Natural killer cell treated with Interleukin-12 subunit alpha and Interleukin-12 subunit beta and Interleukin-15 and Interleukin-18, amount 100 ng/mL, for 72 hours (primary cell): ENCODE data around the gene HID1. TPM values are rescaled to one million over a fixed set of nuclear protein-coding genes. Genes with fewer than 3 reads are reported as not detected.
"Not testable (repeated sequence)": the region's sequence is repeated elsewhere in the genome, so short reads cannot be mapped to it uniquely, and the experiment has no call there.

ENCODE experiments used
- ATAC-seq, 2 donors: fragments of 150-1000 bp; cut with Tn5 transposase in 1 of 2; sonication (Bioruptor Pico), chemical (Tn5 transposase) in 1 of 2; 2 replicates each; pipeline ENCODE4 v1.10.0; 2021
- DNase-seq: peaks from one replicate; pipeline ENCODE4 v3.0.0; 2022; ENCODE audit warnings: low spot score
- H3K27ac Mint-ChIP-seq, 2 donors: 1 replicate in 1 of 2; 2 replicates in 1 of 2; pipeline ENCODE4 v1.8.0; 2022; ENCODE audit warnings: mixed read lengths in 2 of 2, mild to moderate bottlenecking in 1 of 2, moderate library complexity in 1 of 2
- H3K27me3 Mint-ChIP-seq, 2 donors: 1 replicate in 1 of 2; 2 replicates in 1 of 2; pipeline ENCODE4 v1.8.0; 2022; ENCODE audit warnings: mixed read lengths in 2 of 2
- H3K36me3 Mint-ChIP-seq: one replicate; pipeline ENCODE4 v1.8.0; 2022; ENCODE audit warnings: mixed read lengths
- H3K4me1 Mint-ChIP-seq, 2 donors: 1 replicate in 1 of 2; 2 replicates in 1 of 2; pipeline ENCODE4 v1.8.0; 2022; ENCODE audit warnings: low read depth in 2 of 2, mixed read lengths in 2 of 2, mild to moderate bottlenecking in 1 of 2
- H3K4me3 Mint-ChIP-seq: one replicate; pipeline ENCODE4 v1.8.0; 2022; ENCODE audit warnings: mixed read lengths
- H3K9me3 Mint-ChIP-seq: 2 replicates; pipeline ENCODE4 v1.8.0; 2022; ENCODE audit warnings: mixed read lengths
- total RNA-seq, 2 donors: library from RNA; stranded (reverse); gene quantifications; one replicate each; pipeline ENCODE4 v1.2.3, GENCODE V29; 2022

HID1 gene
- total RNA-seq, 2 donors from 2014 or later, result 0.47 to 0.83 TPM

GRCh38 chr17:74987418-74987908 is 14.9 kb upstream of the HID1 start, which contains the start of gene CDR2L:
TSS of gene CDR2L (plus strand) at chr17:74987632. CDS start at chr17:74988044, 412 bp downstream.
- peak; percentile 98 for ATAC-seq
- peak within 1 kb of the TSS; percentile 87 for H3K4me3 Mint-ChIP-seq
- no peaks in the 10 kb centered on the region for H3K36me3 Mint-ChIP-seq
- H3K4me1 Mint-ChIP-seq, result peaks cover 4 to 8% of the 10 kb centered on the region in 2 donors
- DNase-seq, result peak; percentile 94
- H3K9me3 Mint-ChIP-seq, result no peaks in the 10 kb centered on the region
- H3K27ac Mint-ChIP-seq, result no peak within 1 kb of the TSS
- H3K27me3 Mint-ChIP-seq, result peaks cover 10 to 13% of the 10 kb centered on the region in 2 donors

- Mint-ChIP-seq H3K27me3 (peaks cover 7 to 11% of the 10 kb centered on the region in 2 donors), H3K36me3 (no peaks in the 10 kb centered on the region), H3K4me1 (peaks cover 9 to 15% of the 10 kb centered on the region in 2 donors), H3K4me3 (no peak overlapping the region), H3K9me3 (no peaks in the 10 kb centered on the region), H3K27ac (no peak overlapping the region)
- ATAC-seq (no peak), DNase-seq (no peak)
Measured at GRCh38 chr17:74986206-74986576, 13.6 kb upstream of the HID1 start.

DNA sequence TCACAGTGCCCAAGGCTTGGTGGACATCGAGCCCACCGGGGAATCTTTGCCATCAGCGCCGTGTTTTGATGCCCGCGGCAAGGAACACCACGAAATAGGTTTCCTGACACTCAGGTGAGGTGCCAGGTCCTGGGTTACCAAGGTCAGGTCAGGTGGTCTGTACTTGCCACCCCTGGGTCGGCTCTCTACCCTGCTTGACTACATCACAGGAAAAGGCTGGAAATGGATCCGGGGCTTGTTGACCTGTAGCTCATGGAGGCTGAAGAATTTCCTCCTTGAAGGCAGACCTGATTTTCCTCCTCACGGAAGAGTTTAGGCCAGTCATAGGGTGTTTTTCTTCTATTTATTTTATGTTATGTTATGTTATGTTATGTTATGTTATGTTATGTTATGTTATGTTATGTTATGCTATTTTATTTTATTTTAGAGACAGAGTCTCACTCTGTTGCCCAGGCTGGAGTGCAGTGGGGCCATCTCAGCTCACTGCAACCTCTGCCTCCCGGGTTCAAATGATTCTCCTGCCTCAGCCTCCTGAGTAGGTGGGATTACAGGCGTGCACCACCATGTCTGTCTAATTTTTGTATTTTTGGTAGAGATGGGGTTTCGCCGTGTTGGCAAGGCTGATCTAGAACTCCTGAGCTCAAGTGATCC is 10.2 kb upstream of the HID1 start:
- not testable (repeated sequence) for H3K9me3 Mint-ChIP-seq

GRCh38 chr17:74981979-74982662 is 9.6 kb upstream of the HID1 start:
- peaks cover 0 to 11% of the 10 kb centered on the region in 2 donors for H3K27me3 Mint-ChIP-seq

More for the DNA sequence above, 10.2 kb upstream of the HID1 start:
- Mint-ChIP-seq H3K27me3 (peaks cover 0 to 12% of the 10 kb centered on the region in 2 donors), H3K4me3 (peak overlapping the region; percentile 10), H3K4me1 (peaks cover 13 to 15% of the 10 kb centered on the region in 2 donors)
- ATAC-seq, H3K27ac Mint-ChIP-seq, DNase-seq, H3K36me3 Mint-ChIP-seq: not testable (repeated sequence)

GRCh38 chr17:74981318-74981978 is 8.9 kb upstream of the HID1 start:
- Mint-ChIP-seq H3K4me3 (peak overlapping the region; percentile 85), H3K27me3 (peaks cover 0 to 13% of the 10 kb centered on the region in 2 donors), H3K9me3 (no peaks in the 10 kb centered on the region), H3K27ac (peak overlapping the region; percentile 39 to 55), H3K4me1 (peaks cover 7 to 9% of the 10 kb centered on the region in 2 donors), H3K36me3 (no peaks in the 10 kb centered on the region)
- no peak for ATAC-seq
- no peak for DNase-seq

More at GRCh38 chr17:74981979-74982662, 9.6 kb upstream of the HID1 start:
- H3K36me3 Mint-ChIP-seq, result no peaks in the 10 kb centered on the region
- peak overlapping the region; percentile 85 for H3K4me3 Mint-ChIP-seq
- ATAC-seq, result peak; percentile 97 to 98
- DNase-seq, result peak; percentile 87
- peaks cover 11 to 12% of the 10 kb centered on the region in 2 donors for H3K4me1 Mint-ChIP-seq
- peak overlapping the region; percentile 39 to 55 for H3K27ac Mint-ChIP-seq
- no peaks in the 10 kb centered on the region for H3K9me3 Mint-ChIP-seq

GRCh38 chr17:74979408-74980146 is 7.0 kb upstream of the HID1 start:
- H3K4me3 Mint-ChIP-seq, result no peak overlapping the region
- DNase-seq (no peak), ATAC-seq (no peak)
- no peak overlapping the region for H3K27ac Mint-ChIP-seq
- H3K4me1 Mint-ChIP-seq, result peaks cover 7 to 9% of the 10 kb centered on the region in 2 donors
- H3K9me3 Mint-ChIP-seq, result no peaks in the 10 kb centered on the region
- H3K27me3 Mint-ChIP-seq, result peaks cover 0 to 16% of the 10 kb centered on the region in 2 donors
- no peaks in the 10 kb centered on the region for H3K36me3 Mint-ChIP-seq

- H3K4me3 Mint-ChIP-seq, result no peak overlapping the region
- peaks cover 2 to 18% of the 10 kb centered on the region in 2 donors for H3K27me3 Mint-ChIP-seq
- peaks cover 7 to 9% of the 10 kb centered on the region in 2 donors for H3K4me1 Mint-ChIP-seq
- ATAC-seq (no peak), DNase-seq (no peak)
- no peak overlapping the region for H3K27ac Mint-ChIP-seq
- no peaks in the 10 kb centered on the region for H3K9me3 Mint-ChIP-seq
- no peaks in the 10 kb centered on the region for H3K36me3 Mint-ChIP-seq
Measured at GRCh38 chr17:74978240-74978639, 5.7 kb upstream of the HID1 start.

DNA sequence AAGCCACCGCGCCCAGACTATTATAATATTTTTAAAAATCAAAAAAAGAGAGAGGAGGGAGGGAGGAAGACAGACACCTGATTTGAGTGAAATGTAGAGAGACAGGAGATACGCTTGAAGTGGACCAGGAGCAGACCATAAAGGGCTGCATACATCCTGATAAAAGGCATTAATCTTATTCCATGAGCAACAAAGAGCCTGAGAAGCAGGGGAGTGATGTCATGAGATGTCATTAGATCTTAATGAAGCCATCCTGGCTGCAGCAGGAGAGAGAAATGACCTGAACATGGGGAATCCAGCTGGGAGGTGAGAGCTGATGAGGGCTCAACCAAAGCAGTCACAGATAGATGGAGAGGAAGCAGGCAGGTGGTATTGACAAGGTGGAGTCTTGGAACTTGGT is 5.2 kb upstream of the HID1 start:
- ATAC-seq, result no peak

DNA sequence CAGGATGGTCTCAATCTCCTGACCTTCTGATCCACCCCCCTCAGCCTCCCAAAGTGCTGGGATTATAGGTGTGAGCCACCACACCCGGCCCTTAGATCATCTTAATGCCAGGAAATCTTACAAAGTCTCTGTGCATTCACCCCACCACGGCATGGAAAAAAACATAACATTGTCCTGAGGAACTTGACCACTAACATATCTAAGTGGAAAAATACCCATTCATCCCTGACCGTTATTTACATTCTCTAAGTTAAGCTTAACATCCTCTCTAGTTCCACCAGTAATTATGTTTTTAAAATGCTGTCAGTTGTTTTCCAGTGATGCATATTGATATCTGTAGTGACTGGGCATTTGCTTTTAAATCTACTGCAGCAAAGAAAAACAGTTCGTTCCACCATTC is 3.4 kb upstream of the HID1 start:
- ATAC-seq, result no peak
- H3K4me1 Mint-ChIP-seq, result peaks cover 6 to 10% of the 10 kb centered on the region in 2 donors
- peaks cover 8 to 23% of the 10 kb centered on the region in 2 donors for H3K27me3 Mint-ChIP-seq
- no peaks in the 10 kb centered on the region for H3K9me3 Mint-ChIP-seq
- no peak overlapping the region for H3K27ac Mint-ChIP-seq
- no peak overlapping the region for H3K4me3 Mint-ChIP-seq
- no peaks in the 10 kb centered on the region for H3K36me3 Mint-ChIP-seq
- DNase-seq, result no peak

More for the DNA sequence above, 5.2 kb upstream of the HID1 start:
- no peak for DNase-seq
- Mint-ChIP-seq H3K4me3 (no peak overlapping the region), H3K27me3 (peaks cover 6 to 23% of the 10 kb centered on the region in 2 donors), H3K9me3 (no peaks in the 10 kb centered on the region), H3K36me3 (no peaks in the 10 kb centered on the region), H3K4me1 (peaks cover 11 to 14% of the 10 kb centered on the region in 2 donors), H3K27ac (no peak overlapping the region)

DNA sequence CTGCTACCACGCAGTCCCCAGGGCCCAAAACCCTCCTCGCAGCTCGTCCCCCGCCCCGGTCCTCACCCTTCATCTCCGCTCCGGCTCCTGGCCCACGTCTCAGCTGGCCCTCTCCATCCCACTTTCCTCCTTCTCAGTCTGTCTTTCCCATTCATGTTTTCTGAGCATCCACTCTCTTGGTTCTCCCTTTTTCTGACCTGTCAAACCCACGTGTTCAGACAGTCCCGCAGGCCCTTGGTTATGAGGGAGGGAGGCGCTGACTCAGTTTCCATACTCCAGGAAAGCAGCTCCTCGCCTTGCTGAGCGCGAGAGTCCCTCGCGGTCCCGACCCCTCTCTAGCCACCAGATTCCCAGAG is 392 bp upstream of the HID1 start:
- ATAC-seq (no peak), DNase-seq (no peak)
- H3K9me3 Mint-ChIP-seq, result no peaks in the 10 kb centered on the region
- H3K27ac Mint-ChIP-seq, result peak overlapping the region in 1 of 2 donors; percentile 56
- H3K4me1 Mint-ChIP-seq, result peaks cover 5 to 6% of the 10 kb centered on the region in 2 donors
- H3K36me3 Mint-ChIP-seq, result no peaks in the 10 kb centered on the region
- peak overlapping the region; percentile 87 for H3K4me3 Mint-ChIP-seq
- H3K27me3 Mint-ChIP-seq, result peaks cover 8 to 16% of the 10 kb centered on the region in 2 donors

DNA sequence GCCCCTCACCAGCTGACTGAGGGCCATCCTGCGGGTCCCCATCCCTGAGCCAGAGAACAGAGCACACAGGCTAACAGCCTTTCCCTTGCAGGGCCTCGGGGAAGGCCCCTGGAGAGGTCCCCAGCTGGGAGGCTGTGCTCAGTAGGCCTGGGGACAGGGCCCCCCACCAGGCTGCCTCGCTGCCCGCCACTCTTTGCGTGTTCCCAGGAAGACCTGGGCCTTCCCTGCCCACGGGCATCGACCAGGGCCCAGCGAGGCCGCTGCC is 785 bp downstream of the HID1 start:
- H3K4me3 Mint-ChIP-seq, result peak overlapping the region; percentile 61
- no peak for DNase-seq
- H3K27ac Mint-ChIP-seq, result no peak overlapping the region
- peak in 1 of 2 donors; percentile 2 for ATAC-seq
- H3K27me3 Mint-ChIP-seq, result peaks cover 8 to 12% of the 10 kb centered on the region in 2 donors
- H3K4me1 Mint-ChIP-seq, result peaks cover 5 to 6% of the 10 kb centered on the region in 2 donors
- H3K36me3 Mint-ChIP-seq, result no peaks in the 10 kb centered on the region
- no peaks in the 10 kb centered on the region for H3K9me3 Mint-ChIP-seq

DNA sequence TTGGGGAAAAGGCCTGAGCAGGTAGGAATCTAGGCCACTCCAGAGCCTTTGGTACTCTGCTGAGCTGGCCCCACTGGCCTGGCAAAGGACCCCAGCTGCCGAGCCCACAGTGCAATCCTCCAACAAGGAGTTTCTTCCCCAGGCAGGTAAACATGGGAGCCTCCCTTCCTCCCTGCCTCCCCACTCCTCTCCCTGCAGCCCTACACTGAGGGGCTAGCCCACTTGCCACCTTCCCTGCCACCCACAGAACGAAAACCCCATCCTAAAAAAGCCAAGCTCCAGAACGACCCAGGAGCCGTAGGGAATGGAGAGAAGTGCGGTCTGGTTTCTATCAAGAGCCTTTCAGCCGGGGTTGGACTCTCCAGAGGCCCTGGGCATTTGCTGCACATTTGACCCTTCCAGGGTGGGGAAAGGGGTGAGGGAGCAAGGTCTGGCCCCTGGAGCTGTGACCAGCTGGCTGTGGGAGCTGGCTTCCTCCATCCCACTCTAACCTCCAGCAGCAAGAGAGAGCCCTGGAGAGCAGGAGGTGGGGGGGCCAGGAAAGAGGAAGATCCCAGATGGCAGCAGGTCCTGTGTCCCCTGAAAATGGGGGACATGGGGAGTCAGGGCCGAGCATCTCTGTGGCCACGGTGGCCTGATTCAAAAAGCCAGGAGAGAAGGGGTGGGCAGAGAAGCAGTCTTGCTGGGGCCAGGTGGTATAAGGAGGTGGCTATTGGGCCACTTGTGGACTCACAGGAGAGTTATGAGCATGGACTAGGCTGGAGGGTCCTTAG is 1.3 kb downstream of the HID1 start:
- ATAC-seq, result no peak
- Mint-ChIP-seq H3K9me3 (no peaks in the 10 kb centered on the region), H3K27ac (no peak overlapping the region), H3K4me3 (peak overlapping the region; percentile 61), H3K27me3 (peaks cover 8 to 10% of the 10 kb centered on the region in 2 donors), H3K36me3 (no peaks in the 10 kb centered on the region), H3K4me1 (peaks cover 5 to 6% of the 10 kb centered on the region in 2 donors)
- no peak for DNase-seq

DNA sequence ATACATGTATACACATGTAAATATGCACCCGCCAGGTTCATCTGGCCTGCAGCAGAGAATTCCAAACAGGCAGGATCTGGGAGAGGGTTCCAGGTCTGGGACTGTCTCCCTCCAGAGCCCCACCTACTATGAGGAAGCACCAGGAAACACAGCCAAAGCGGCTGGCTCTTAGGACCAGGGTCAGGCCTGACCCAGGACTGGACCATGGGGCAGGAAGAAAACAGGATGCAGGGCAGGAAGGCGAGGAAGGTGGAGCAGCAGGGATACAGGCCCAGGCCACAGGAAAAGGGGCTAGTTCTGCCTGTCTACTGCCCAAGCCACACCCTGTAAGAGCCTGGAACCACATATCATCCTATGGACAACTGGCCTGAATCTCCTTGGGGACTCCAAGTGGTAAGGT is 2.2 kb downstream of the HID1 start:
- no peaks in the 10 kb centered on the region for H3K36me3 Mint-ChIP-seq
- peaks cover 8 to 10% of the 10 kb centered on the region in 2 donors for H3K27me3 Mint-ChIP-seq
- H3K4me1 Mint-ChIP-seq, result peaks cover 5 to 6% of the 10 kb centered on the region in 2 donors
- ATAC-seq (no peak), DNase-seq (no peak)
- H3K9me3 Mint-ChIP-seq, result no peaks in the 10 kb centered on the region
- peak overlapping the region; percentile 22 for H3K4me3 Mint-ChIP-seq
- H3K27ac Mint-ChIP-seq, result no peak overlapping the region
